Measurements from ENCODE around the gene PNKP. TPM values are rescaled to one million over a fixed set of nuclear protein-coding genes. Genes with fewer than 3 reads are reported as not detected.

The PNKP gene
- total RNA-seq, 3 donors from 2014 or later = 110 to 120 (median 110) TPM

GRCh38 chr19:49840321-49840720, 27.1 kb downstream of the PNKP start:
- no peaks in the 10 kb centered on the region for H3K9me3 Mint-ChIP-seq
- H3K36me3 Mint-ChIP-seq (ENCODE audit: insufficient read depth) = peaks cover 23% of the 10 kb centered on the region
- DNase-seq (no peak), ATAC-seq (no peak)
- H3K27me3 Mint-ChIP-seq (ENCODE audit: low read depth) = no peaks in the 10 kb centered on the region
- H3K4me1 Mint-ChIP-seq (ENCODE audit: low read depth) = no peaks in the 10 kb centered on the region
- no peak overlapping the region for H3K4me3 Mint-ChIP-seq

- H3K4me3 Mint-ChIP-seq = no peak overlapping the region
- H3K4me1 Mint-ChIP-seq (ENCODE audit: low read depth) = no peaks in the 10 kb centered on the region
- ATAC-seq = no peak
- peaks cover 26% of the 10 kb centered on the region for H3K36me3 Mint-ChIP-seq (ENCODE audit: insufficient read depth)
- H3K27me3 Mint-ChIP-seq (ENCODE audit: low read depth) = no peaks in the 10 kb centered on the region
- DNase-seq = no peak
- no peaks in the 10 kb centered on the region for H3K9me3 Mint-ChIP-seq
These were observed 27.7 kb downstream of the PNKP start for GRCh38 chr19:49839713-49840112.

- H3K27me3 Mint-ChIP-seq (ENCODE audit: low read depth) = no peaks in the 10 kb centered on the region
- H3K4me1 Mint-ChIP-seq (ENCODE audit: low read depth) = no peaks in the 10 kb centered on the region
- peaks cover 27% of the 10 kb centered on the region for H3K36me3 Mint-ChIP-seq (ENCODE audit: insufficient read depth)
- no peak overlapping the region for H3K4me3 Mint-ChIP-seq
- no peaks in the 10 kb centered on the region for H3K9me3 Mint-ChIP-seq
- no peak for DNase-seq
- no peak for ATAC-seq
These were observed 28.3 kb downstream of the PNKP start for GRCh38 chr19:49838885-49839588.

- Mint-ChIP-seq H3K4me1 (ENCODE audit: low read depth) (no peaks in the 10 kb centered on the region), H3K36me3 (ENCODE audit: insufficient read depth) (peaks cover 36% of the 10 kb centered on the region), H3K9me3 (no peaks in the 10 kb centered on the region), H3K27me3 (ENCODE audit: low read depth) (no peaks in the 10 kb centered on the region), H3K4me3 (no peak overlapping the region)
- DNase-seq = no peak
- no peak for ATAC-seq
These were observed 30.0 kb downstream of the PNKP start for GRCh38 chr19:49837425-49837824.

GRCh38 chr19:49837009-49837310, 30.4 kb downstream of the PNKP start:
- Mint-ChIP-seq H3K4me3 (no peak overlapping the region), H3K36me3 (ENCODE audit: insufficient read depth) (peaks cover 40% of the 10 kb centered on the region)

GRCh38 chr19:49836176-49837008, 31.0 kb downstream of the PNKP start:
- H3K9me3 Mint-ChIP-seq = no peaks in the 10 kb centered on the region
- no peak for DNase-seq
- no peak for ATAC-seq
- no peak overlapping the region for H3K4me3 Mint-ChIP-seq
- H3K4me1 Mint-ChIP-seq (ENCODE audit: low read depth) = no peaks in the 10 kb centered on the region
- H3K27me3 Mint-ChIP-seq (ENCODE audit: low read depth) = no peaks in the 10 kb centered on the region
- H3K36me3 Mint-ChIP-seq (ENCODE audit: insufficient read depth) = peaks cover 40% of the 10 kb centered on the region

More at GRCh38 chr19:49837009-49837310, 30.4 kb downstream of the PNKP start:
- DNase-seq (no peak), ATAC-seq (no peak)
- Mint-ChIP-seq H3K27me3 (ENCODE audit: low read depth) (no peaks in the 10 kb centered on the region), H3K4me1 (ENCODE audit: low read depth) (no peaks in the 10 kb centered on the region), H3K9me3 (no peaks in the 10 kb centered on the region)

- no peak for DNase-seq
- Mint-ChIP-seq H3K27me3 (ENCODE audit: low read depth) (no peaks in the 10 kb centered on the region), H3K4me1 (ENCODE audit: low read depth) (no peaks in the 10 kb centered on the region), H3K4me3 (no peak overlapping the region), H3K36me3 (ENCODE audit: insufficient read depth) (peaks cover 39% of the 10 kb centered on the region), H3K9me3 (no peaks in the 10 kb centered on the region)
- ATAC-seq = no peak
These were observed 31.8 kb downstream of the PNKP start for GRCh38 chr19:49835562-49835961.

GRCh38 chr19:49833599-49833998, 33.8 kb downstream of the PNKP start:
- no peak for ATAC-seq
- peaks cover 29% of the 10 kb centered on the region for H3K36me3 Mint-ChIP-seq (ENCODE audit: insufficient read depth)
- H3K27me3 Mint-ChIP-seq (ENCODE audit: low read depth) = no peaks in the 10 kb centered on the region
- H3K4me3 Mint-ChIP-seq = no peak overlapping the region
- no peaks in the 10 kb centered on the region for H3K9me3 Mint-ChIP-seq
- H3K4me1 Mint-ChIP-seq (ENCODE audit: low read depth) = no peaks in the 10 kb centered on the region
- no peak for DNase-seq

- no peaks in the 10 kb centered on the region for H3K27me3 Mint-ChIP-seq (ENCODE audit: low read depth)
- DNase-seq (no peak), ATAC-seq (no peak)
- no peaks in the 10 kb centered on the region for H3K9me3 Mint-ChIP-seq
- H3K4me1 Mint-ChIP-seq (ENCODE audit: low read depth) = no peaks in the 10 kb centered on the region
- no peak overlapping the region for H3K4me3 Mint-ChIP-seq
- peaks cover 23% of the 10 kb centered on the region for H3K36me3 Mint-ChIP-seq (ENCODE audit: insufficient read depth)
These were observed 34.8 kb downstream of the PNKP start for GRCh38 chr19:49832556-49832955.

GRCh38 chr19:49831592-49831991, 35.8 kb downstream of the PNKP start:
- H3K4me1 Mint-ChIP-seq (ENCODE audit: low read depth) = no peaks in the 10 kb centered on the region
- ATAC-seq = no peak
- H3K27me3 Mint-ChIP-seq (ENCODE audit: low read depth) = no peaks in the 10 kb centered on the region
- no peak for DNase-seq
- H3K4me3 Mint-ChIP-seq = no peak overlapping the region
- peaks cover 19% of the 10 kb centered on the region for H3K36me3 Mint-ChIP-seq (ENCODE audit: insufficient read depth)
- H3K9me3 Mint-ChIP-seq = no peaks in the 10 kb centered on the region

GRCh38 chr19:49830766-49831165, 36.6 kb downstream of the PNKP start:
- no peaks in the 10 kb centered on the region for H3K4me1 Mint-ChIP-seq (ENCODE audit: low read depth)
- ATAC-seq = no peak
- no peaks in the 10 kb centered on the region for H3K27me3 Mint-ChIP-seq (ENCODE audit: low read depth)
- no peaks in the 10 kb centered on the region for H3K9me3 Mint-ChIP-seq
- no peak overlapping the region for H3K4me3 Mint-ChIP-seq
- H3K36me3 Mint-ChIP-seq (ENCODE audit: insufficient read depth) = peaks cover 19% of the 10 kb centered on the region
- DNase-seq = no peak

- no peak overlapping the region for H3K4me3 Mint-ChIP-seq
- no peaks in the 10 kb centered on the region for H3K9me3 Mint-ChIP-seq
- H3K36me3 Mint-ChIP-seq (ENCODE audit: insufficient read depth) = peaks cover 17% of the 10 kb centered on the region
- H3K27me3 Mint-ChIP-seq (ENCODE audit: low read depth) = no peaks in the 10 kb centered on the region
- DNase-seq (no peak), ATAC-seq (no peak)
- no peaks in the 10 kb centered on the region for H3K4me1 Mint-ChIP-seq (ENCODE audit: low read depth)
These were observed 37.7 kb downstream of the PNKP start for GRCh38 chr19:49829721-49830120.

- no peaks in the 10 kb centered on the region for H3K4me1 Mint-ChIP-seq (ENCODE audit: low read depth)
- DNase-seq (no peak), ATAC-seq (no peak)
- no peak overlapping the region for H3K4me3 Mint-ChIP-seq
- peaks cover 15% of the 10 kb centered on the region for H3K36me3 Mint-ChIP-seq (ENCODE audit: insufficient read depth)
- no peaks in the 10 kb centered on the region for H3K27me3 Mint-ChIP-seq (ENCODE audit: low read depth)
- H3K9me3 Mint-ChIP-seq = no peaks in the 10 kb centered on the region
These were observed 38.2 kb downstream of the PNKP start for GRCh38 chr19:49829200-49829599.

GRCh38 chr19:49827034-49827433, 40.3 kb downstream of the PNKP start:
- no peaks in the 10 kb centered on the region for H3K4me1 Mint-ChIP-seq (ENCODE audit: low read depth)
- DNase-seq (no peak), ATAC-seq (no peak)
- H3K4me3 Mint-ChIP-seq = no peak overlapping the region
- peaks cover 6% of the 10 kb centered on the region for H3K36me3 Mint-ChIP-seq (ENCODE audit: insufficient read depth)
- no peaks in the 10 kb centered on the region for H3K27me3 Mint-ChIP-seq (ENCODE audit: low read depth)
- no peaks in the 10 kb centered on the region for H3K9me3 Mint-ChIP-seq

- no peak for ATAC-seq
- peaks cover 6% of the 10 kb centered on the region for H3K36me3 Mint-ChIP-seq (ENCODE audit: insufficient read depth)
- H3K9me3 Mint-ChIP-seq = no peaks in the 10 kb centered on the region
These were observed 42.7 kb downstream of the PNKP start for GRCh38 chr19:49824662-49825061.

More at GRCh38 chr19:49824662-49825061, 42.7 kb downstream of the PNKP start:
- Mint-ChIP-seq H3K4me3 (no peak overlapping the region), H3K27me3 (ENCODE audit: low read depth) (no peaks in the 10 kb centered on the region), H3K4me1 (ENCODE audit: low read depth) (peaks cover 2% of the 10 kb centered on the region)
- no peak for DNase-seq
